Natural killer cell (primary cell): Measurements from ENCODE around the gene CRYZL1. TPM values are rescaled to one million over a fixed set of nuclear protein-coding genes. Genes with fewer than 3 reads are reported as not detected.

Experiments
- ATAC-seq, 3 donors: fragments of 150-1000 bp in 2 of 3; fragments of 200-7000 bp in 1 of 3; cut with Tn5 transposase; 1 replicate in 1 of 3; 2 replicates in 2 of 3; pipeline ENCODE4 v1.10.0; 2021; ENCODE audit warnings: mild to moderate bottlenecking in 2 of 3, moderate library complexity in 2 of 3
- DNase-seq, 2 donors: peaks; one replicate each; pipeline versions ENCODE4 v3.0.0 to v3.0.0-alpha.2; 2013 to 2021; ENCODE audit warnings: mixed read lengths in 1 of 2
- H3K27ac ChIP-seq: one replicate; pipeline ENCODE4 v1.5.1; 2013; ENCODE audit warnings: mild to moderate bottlenecking, low read length
- H3K27me3 ChIP-seq: one replicate; pipeline ENCODE4 v1.6.1; 2013; ENCODE audit warnings: low read length; ENCODE audit not compliant: control insufficient read depth, insufficient read depth
- H3K36me3 ChIP-seq: one replicate; pipeline ENCODE4 v1.6.1; 2013; ENCODE audit warnings: low read length; ENCODE audit not compliant: control insufficient read depth, insufficient read depth
- H3K4me1 ChIP-seq: one replicate; pipeline ENCODE4 v1.6.1; 2013; ENCODE audit warnings: low read length; ENCODE audit not compliant: control insufficient read depth, insufficient read depth
- H3K4me3 ChIP-seq: one replicate; pipeline ENCODE4 v1.5.1; 2013; ENCODE audit warnings: low read length
- H3K9me3 ChIP-seq: one replicate; pipeline ENCODE4 v1.6.1; 2013; ENCODE audit warnings: low read length; ENCODE audit not compliant: control insufficient read depth, insufficient read depth
- H3K27ac Mint-ChIP-seq, 2 donors: one replicate each; pipeline ENCODE4 v1.8.0; 2022; ENCODE audit warnings: mild to moderate bottlenecking in 2 of 2, mixed read lengths in 2 of 2, moderate library complexity in 1 of 2
- H3K27me3 Mint-ChIP-seq, 2 donors: one replicate each; pipeline ENCODE4 v1.8.0; 2022; ENCODE audit warnings: low read depth in 2 of 2, mixed read lengths in 2 of 2
- H3K36me3 Mint-ChIP-seq: one replicate; pipeline ENCODE4 v1.8.0; 2022; ENCODE audit warnings: mixed read lengths
- H3K4me1 Mint-ChIP-seq, 2 donors: one replicate each; pipeline ENCODE4 v1.8.0; 2022; ENCODE audit warnings: mixed read lengths in 2 of 2
- H3K4me3 Mint-ChIP-seq: one replicate; pipeline ENCODE4 v1.8.0; 2022; ENCODE audit warnings: mild to moderate bottlenecking, moderate library complexity, mixed read lengths
- H3K9me3 Mint-ChIP-seq, 2 donors: one replicate each; pipeline ENCODE4 v1.8.0; 2022; ENCODE audit warnings: mixed read lengths in 2 of 2
- WGBS: methylation state at CpG from one replicate; pipeline ENCODE4 v1.1.7; 2013; ENCODE audit warnings: missing lambda C conversion rate; ENCODE audit not compliant: insufficient coverage; 5-methylcytosine and 5-hydroxymethylcytosine counted together
- intact Hi-C: fragments of 100-400 bp; cut with micrococcal nuclease; formaldehyde crosslinking; loops from one replicate; pipeline ENCODE4 v1.14.2; 2022
- total RNA-seq, 4 donors: library from RNA; stranded (reverse); fragments of 120-200 nt in 1 of 4; gene quantifications; one replicate each; pipeline versions ENCODE4 v1.2.3 to v1.2.4, GENCODE V29; 2013 to 2022
- TF ChIP-seq, protein P1 (sequence below): fragments of 200-600 bp; IDR thresholded peaks from one replicate; pipeline ENCODE4 v1.8.0; 2022; ENCODE audit warnings: antibody characterized with exemption

Gene CRYZL1
- total RNA-seq, 3 donors from 2014 or later (not counting 1 experiment from before 2014, with no cell fraction given) = 25.8 to 32.8 (median 30.0) TPM

DNA sequence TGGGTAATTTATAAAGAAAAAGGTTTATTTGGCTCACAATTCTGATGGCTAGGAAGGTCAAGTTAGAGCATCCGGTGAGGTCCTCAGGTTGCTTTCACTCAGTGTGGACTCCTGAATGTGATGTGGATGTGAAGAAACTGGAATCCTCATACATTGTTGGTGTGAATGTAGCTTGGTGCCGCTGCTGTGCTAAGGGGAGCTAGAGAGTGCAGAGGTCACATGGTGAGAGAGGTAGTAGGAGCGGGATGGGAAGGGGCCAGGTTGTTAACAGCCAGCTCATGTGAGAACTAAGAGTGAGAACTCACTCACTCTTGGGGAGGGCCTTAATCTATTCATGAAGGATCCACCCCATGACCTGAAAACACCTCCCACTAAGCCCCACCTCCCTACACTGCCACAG, 22.6 kb upstream of the CRYZL1 start:
- Histone ChIP-seq H3K4me3 (no peak overlapping the region), H3K36me3 (no peaks in the 10 kb centered on the region), H3K27ac (no peak overlapping the region), H3K9me3 (no peaks in the 10 kb centered on the region), H3K4me1 (no peaks in the 10 kb centered on the region), H3K27me3 (no peaks in the 10 kb centered on the region)
- no peak for ATAC-seq
- no peak overlapping the region for H3K27ac Mint-ChIP-seq
- DNase-seq = no peak
- no peaks in the 10 kb centered on the region for H3K36me3 Mint-ChIP-seq
- intact Hi-C loops = no loop called here
- WGBS = 92% methylated on average over 3 of the region's 3 CpGs
- H3K4me3 Mint-ChIP-seq = no peak overlapping the region
- peaks cover 3 to 6% of the 10 kb centered on the region in 2 donors for H3K27me3 Mint-ChIP-seq
- H3K9me3 Mint-ChIP-seq = no peaks in the 10 kb centered on the region
- no peaks in the 10 kb centered on the region for H3K4me1 Mint-ChIP-seq
- TF ChIP-seq, protein P1, sequence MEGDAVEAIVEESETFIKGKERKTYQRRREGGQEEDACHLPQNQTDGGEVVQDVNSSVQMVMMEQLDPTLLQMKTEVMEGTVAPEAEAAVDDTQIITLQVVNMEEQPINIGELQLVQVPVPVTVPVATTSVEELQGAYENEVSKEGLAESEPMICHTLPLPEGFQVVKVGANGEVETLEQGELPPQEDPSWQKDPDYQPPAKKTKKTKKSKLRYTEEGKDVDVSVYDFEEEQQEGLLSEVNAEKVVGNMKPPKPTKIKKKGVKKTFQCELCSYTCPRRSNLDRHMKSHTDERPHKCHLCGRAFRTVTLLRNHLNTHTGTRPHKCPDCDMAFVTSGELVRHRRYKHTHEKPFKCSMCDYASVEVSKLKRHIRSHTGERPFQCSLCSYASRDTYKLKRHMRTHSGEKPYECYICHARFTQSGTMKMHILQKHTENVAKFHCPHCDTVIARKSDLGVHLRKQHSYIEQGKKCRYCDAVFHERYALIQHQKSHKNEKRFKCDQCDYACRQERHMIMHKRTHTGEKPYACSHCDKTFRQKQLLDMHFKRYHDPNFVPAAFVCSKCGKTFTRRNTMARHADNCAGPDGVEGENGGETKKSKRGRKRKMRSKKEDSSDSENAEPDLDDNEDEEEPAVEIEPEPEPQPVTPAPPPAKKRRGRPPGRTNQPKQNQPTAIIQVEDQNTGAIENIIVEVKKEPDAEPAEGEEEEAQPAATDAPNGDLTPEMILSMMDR = no peak

DNA sequence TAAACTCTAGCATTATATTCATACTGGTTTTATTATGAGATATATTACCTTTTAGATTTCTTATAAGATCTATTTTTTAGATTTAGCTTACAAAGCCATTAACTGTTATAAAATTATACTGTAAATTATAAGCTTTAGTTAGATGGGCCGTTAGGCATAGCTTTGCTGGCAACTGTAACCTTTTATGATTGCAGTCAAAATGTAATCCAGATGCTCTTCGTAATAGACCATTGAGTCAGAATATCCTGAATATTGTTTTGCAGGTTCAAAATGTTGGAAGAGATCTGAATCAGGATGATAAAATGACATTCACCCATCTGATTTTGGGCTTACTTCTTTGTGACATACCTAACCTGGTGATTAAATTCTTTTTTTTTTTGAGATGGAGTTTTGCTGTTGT, 21.7 kb upstream of the CRYZL1 start:
- Histone ChIP-seq H3K27ac (no peak overlapping the region), H3K4me3 (no peak overlapping the region), H3K9me3 (no peaks in the 10 kb centered on the region), H3K4me1 (no peaks in the 10 kb centered on the region), H3K36me3 (no peaks in the 10 kb centered on the region), H3K27me3 (no peaks in the 10 kb centered on the region)
- Mint-ChIP-seq H3K4me1 (no peaks in the 10 kb centered on the region), H3K27ac (no peak overlapping the region), H3K9me3 (no peaks in the 10 kb centered on the region), H3K27me3 (peaks cover 3 to 12% of the 10 kb centered on the region in 2 donors), H3K4me3 (no peak overlapping the region), H3K36me3 (no peaks in the 10 kb centered on the region)
- DNase-seq (no peak), ATAC-seq (no peak)
- TF ChIP-seq, protein P1 = no peak
- 92% methylated on average over 2 of the region's 2 CpGs for WGBS
- intact Hi-C loops = no loop called here

DNA sequence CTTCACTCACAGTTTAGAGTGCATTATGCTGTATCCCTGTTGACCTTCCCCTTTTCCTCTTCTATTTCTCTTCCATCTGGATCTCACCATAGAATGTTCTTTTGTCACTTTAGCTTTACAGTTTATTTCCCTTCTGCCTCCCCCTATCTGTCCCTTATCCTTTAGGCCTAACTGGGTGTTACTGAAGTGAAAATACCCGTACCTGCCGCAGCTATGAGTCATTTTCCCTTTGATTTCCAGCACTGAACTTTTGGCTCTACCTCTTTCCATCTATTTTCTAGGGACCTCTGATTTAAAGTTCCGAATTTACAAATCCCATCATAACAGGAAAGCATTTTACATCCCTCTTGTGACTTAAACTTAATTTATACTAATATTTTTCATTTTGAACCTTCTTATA, 20.5 kb upstream of the CRYZL1 start:
- no peak overlapping the region for H3K27ac ChIP-seq
- Mint-ChIP-seq H3K4me3 (no peak overlapping the region), H3K9me3 (no peaks in the 10 kb centered on the region), H3K27me3 (peaks cover 6 to 15% of the 10 kb centered on the region in 2 donors), H3K27ac (no peak overlapping the region), H3K4me1 (peaks cover 0 to 4% of the 10 kb centered on the region in 2 donors), H3K36me3 (no peaks in the 10 kb centered on the region)
- intact Hi-C loops = no loop called here
- 90% methylated on average over 3 of the region's 3 CpGs for WGBS
- no peaks in the 10 kb centered on the region for H3K9me3 ChIP-seq
- H3K36me3 ChIP-seq = no peaks in the 10 kb centered on the region
- TF ChIP-seq, protein P1 = no peak
- no peak for DNase-seq
- no peaks in the 10 kb centered on the region for H3K27me3 ChIP-seq
- H3K4me3 ChIP-seq = no peak overlapping the region
- ATAC-seq = no peak
- H3K4me1 ChIP-seq = no peaks in the 10 kb centered on the region

DNA sequence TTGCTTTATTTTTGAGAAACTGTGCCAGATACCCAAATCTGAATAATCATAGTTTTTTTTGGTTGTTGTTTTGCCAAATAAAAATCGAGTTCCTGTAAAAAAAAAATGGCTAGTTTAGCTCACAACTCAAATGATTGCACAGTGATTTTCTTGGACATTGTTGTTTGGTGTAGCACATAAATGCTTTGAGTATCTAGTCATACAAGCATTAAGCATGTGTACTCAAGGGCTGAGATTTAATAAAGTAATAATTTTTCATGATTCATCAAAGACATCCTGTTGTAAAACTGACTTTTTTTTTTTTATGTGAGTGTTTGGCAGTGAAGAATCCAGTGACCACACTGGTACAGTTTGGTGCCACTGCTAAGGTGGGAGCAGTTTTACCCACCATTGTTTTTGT, 19.6 kb upstream of the CRYZL1 start:
- Histone ChIP-seq H3K4me3 (no peak overlapping the region), H3K27me3 (no peaks in the 10 kb centered on the region), H3K9me3 (no peaks in the 10 kb centered on the region), H3K4me1 (no peaks in the 10 kb centered on the region), H3K36me3 (no peaks in the 10 kb centered on the region), H3K27ac (no peak overlapping the region)
- Mint-ChIP-seq H3K4me1 (peaks cover 0 to 5% of the 10 kb centered on the region in 2 donors), H3K4me3 (no peak overlapping the region), H3K27ac (no peak overlapping the region), H3K27me3 (peaks cover 6 to 14% of the 10 kb centered on the region in 2 donors), H3K9me3 (no peaks in the 10 kb centered on the region), H3K36me3 (no peaks in the 10 kb centered on the region)
- ATAC-seq (no peak), DNase-seq (no peak)
- intact Hi-C loops = no loop called here
- TF ChIP-seq, protein P1 = no peak
- WGBS = 67% methylated on average over 1 of the region's 1 CpG
